Colonic mucosa (tissue), 4 donors: ENCODE measurements around the gene BCL11A. TPM values are rescaled to one million over a fixed set of nuclear protein-coding genes. Genes with fewer than 3 reads are reported as not detected.
A peak's percentile ranks its signal among the peaks of the same experiment; 100 is the strongest.

Experiments used
- DNase-seq: peaks from one replicate; pipeline ENCODE4 v3.0.0-alpha.2; 2020
- H3K27ac ChIP-seq: fragments of 200-600 bp; one replicate; pipeline ENCODE4 v1.8.0; 2021
- H3K27me3 ChIP-seq: fragments of 200-600 bp; one replicate; pipeline ENCODE4 v1.8.0; 2021
- H3K36me3 ChIP-seq: fragments of 200-600 bp; one replicate; pipeline ENCODE4 v1.8.0; 2021
- H3K4me1 ChIP-seq: fragments of 200-600 bp; one replicate; pipeline ENCODE4 v1.8.0; 2021; ENCODE audit warnings: mild to moderate bottlenecking
- H3K4me3 ChIP-seq: fragments of 200-600 bp; one replicate; pipeline ENCODE4 v1.8.0; 2021
- H3K9ac ChIP-seq, 2 donors: one replicate each; pipeline ENCODE4 v1.7.0; 2013; ENCODE audit warnings: control low read depth in 2 of 2, low read depth in 2 of 2, low read length in 2 of 2
- H3K9me3 ChIP-seq: fragments of 200-600 bp; one replicate; pipeline ENCODE4 v1.8.0; 2021
- intact Hi-C: fragments of 100-400 bp; cut with DNase I; formaldehyde crosslinking; loops from one replicate; pipeline ENCODE4 v1.14.1; 2022
- total RNA-seq, 2 donors: library from RNA; stranded (reverse); fragmentation: NEBNext Ultra II Directional in 1 of 2; extraction: Animal tissue kit (Norgen Biotek cat#: 25700) in 1 of 2; gene quantifications; one replicate each; pipeline ENCODE4 v1.2.1, GENCODE V29; 2021
- TF ChIP-seq, protein P1 (sequence below): fragments of 200-600 bp; IDR thresholded peaks from one replicate; pipeline ENCODE4 v1.8.0; 2022; ENCODE audit warnings: antibody characterized with exemption, mild to moderate bottlenecking
- donor health status: healthy.
- donor health status: DM: no; HTN: no; CAD: no.
- donor health status: DM: no; HTN: no; CAD: no.

Gene BCL11A
- total RNA-seq, 2 donors from 2014 or later: 22.9 to 27.1 TPM

- Histone ChIP-seq H3K4me1 (peaks cover 4% of the 10 kb centered on the region), H3K9me3 (no peaks in the 10 kb centered on the region), H3K27ac (no peak overlapping the region), H3K9ac (peak overlapping the region in 1 of 2 donors; percentile 76), H3K4me3 (no peak overlapping the region), H3K27me3 (no peaks in the 10 kb centered on the region), H3K36me3 (no peaks in the 10 kb centered on the region)
- no peak for DNase-seq
- intact Hi-C loops: no loop called here
- TF ChIP-seq, protein P1, sequence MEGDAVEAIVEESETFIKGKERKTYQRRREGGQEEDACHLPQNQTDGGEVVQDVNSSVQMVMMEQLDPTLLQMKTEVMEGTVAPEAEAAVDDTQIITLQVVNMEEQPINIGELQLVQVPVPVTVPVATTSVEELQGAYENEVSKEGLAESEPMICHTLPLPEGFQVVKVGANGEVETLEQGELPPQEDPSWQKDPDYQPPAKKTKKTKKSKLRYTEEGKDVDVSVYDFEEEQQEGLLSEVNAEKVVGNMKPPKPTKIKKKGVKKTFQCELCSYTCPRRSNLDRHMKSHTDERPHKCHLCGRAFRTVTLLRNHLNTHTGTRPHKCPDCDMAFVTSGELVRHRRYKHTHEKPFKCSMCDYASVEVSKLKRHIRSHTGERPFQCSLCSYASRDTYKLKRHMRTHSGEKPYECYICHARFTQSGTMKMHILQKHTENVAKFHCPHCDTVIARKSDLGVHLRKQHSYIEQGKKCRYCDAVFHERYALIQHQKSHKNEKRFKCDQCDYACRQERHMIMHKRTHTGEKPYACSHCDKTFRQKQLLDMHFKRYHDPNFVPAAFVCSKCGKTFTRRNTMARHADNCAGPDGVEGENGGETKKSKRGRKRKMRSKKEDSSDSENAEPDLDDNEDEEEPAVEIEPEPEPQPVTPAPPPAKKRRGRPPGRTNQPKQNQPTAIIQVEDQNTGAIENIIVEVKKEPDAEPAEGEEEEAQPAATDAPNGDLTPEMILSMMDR: no peak
Observed at GRCh38 chr2:60532421-60532820, 21.0 kb downstream of the BCL11A start.

DNA sequence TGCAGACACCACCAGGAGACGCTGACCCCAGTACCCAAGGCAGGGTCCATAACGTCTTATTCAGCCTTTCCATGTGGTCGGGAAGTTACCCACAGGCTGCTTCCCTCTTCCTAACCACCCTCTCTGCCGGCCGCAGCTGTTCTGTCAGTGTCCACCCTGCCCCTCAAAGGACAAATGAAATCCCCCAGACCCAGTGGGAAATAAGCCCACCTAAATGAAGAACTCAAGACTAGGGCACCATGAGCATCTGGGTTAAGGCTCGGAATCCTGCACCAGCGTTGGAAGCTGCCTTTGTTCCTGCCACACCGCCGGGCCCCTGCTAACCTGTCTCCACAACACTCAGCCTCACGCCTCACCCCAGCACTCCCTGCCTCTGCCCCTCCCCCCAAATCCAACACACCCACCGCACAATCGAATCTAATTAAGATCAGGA, 21.7 kb downstream of the BCL11A start:
- Histone ChIP-seq H3K9ac (peak overlapping the region; percentile 27 to 76), H3K36me3 (no peaks in the 10 kb centered on the region), H3K27me3 (no peaks in the 10 kb centered on the region), H3K27ac (peak overlapping the region; percentile 56), H3K4me1 (peaks cover 4% of the 10 kb centered on the region), H3K4me3 (no peak overlapping the region), H3K9me3 (no peaks in the 10 kb centered on the region)
- TF ChIP-seq, protein P1: no peak
- intact Hi-C loops: no loop called here
- DNase-seq: peak; percentile 72

DNA sequence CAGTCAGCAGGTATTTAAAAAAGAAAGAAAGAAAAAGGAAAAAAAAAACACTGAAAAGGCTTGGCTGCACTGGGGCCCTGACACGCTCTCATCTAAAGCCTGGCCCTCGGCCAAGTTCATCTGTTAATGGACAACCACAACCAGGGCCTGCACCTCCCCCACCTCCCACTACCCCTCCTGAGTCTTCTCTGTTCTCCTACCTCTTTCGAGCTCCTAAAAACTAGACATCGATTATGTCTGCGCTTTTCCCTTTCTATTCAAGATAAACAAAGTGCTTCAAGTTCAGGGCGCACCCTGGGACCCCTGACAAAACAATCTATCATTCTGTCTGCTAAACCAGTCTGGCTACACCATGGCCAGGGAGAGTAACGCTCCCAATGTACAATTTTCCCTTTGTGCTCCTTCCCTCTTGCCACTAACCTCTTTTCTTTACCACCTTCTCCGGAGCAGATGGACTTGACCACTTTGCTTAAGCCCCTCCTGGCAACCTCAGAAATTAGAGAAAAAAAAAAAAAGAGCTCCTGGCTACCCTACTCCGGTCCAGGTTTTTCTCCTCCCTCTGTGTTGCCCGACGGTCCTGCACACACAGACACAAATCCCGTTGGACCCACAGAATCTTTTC, 22.7 kb downstream of the BCL11A start:
- Histone ChIP-seq H3K4me1 (peaks cover 4% of the 10 kb centered on the region), H3K4me3 (peak overlapping the region; percentile 4), H3K9me3 (no peaks in the 10 kb centered on the region), H3K27me3 (no peaks in the 10 kb centered on the region), H3K27ac (peak overlapping the region; percentile 56), H3K36me3 (no peaks in the 10 kb centered on the region), H3K9ac (peak overlapping the region in 1 of 2 donors; percentile 58)
- TF ChIP-seq, protein P1: no peak
- DNase-seq: peak; percentile 94
- intact Hi-C loops: no loop called here

DNA sequence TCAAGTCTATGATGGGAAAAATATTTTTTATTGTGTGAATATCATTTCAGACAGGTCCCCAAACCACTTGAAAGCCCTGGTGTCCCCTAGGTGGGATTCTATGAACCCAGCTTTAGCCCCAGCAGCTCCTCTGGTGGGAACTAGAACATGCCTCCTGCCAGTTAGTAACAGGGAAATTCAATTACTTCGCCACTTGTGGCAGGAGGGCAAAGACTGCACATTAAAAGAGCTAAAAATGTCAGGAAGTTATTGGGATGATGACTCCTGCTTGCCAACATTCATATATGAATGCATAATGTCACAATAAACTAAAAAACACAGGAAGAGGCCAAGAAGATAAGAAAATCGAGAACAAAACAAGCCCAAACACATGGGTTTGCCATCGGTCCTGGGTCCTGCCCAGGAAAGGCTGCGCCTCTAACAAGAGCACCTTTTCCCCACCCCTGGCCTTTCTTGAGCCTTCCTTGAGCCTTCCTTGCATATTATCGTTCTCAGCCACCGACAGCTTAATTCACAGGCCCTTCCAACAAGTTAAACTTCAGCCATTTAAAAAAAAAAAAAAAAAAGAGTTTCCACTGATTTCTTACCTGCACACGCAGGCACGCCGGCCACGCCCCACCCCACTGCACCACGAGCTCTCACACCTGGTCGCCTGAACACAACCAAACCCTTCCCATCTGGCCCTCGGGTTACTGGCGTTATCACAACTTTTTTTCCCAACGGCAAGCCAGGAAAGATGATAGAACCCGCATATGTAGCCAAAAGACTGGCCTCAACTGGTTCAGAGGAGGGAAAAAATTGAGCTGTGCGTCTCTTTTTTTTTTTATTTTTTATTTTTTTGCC, 23.4 kb downstream of the BCL11A start:
- peak; percentile 82 for DNase-seq
- TF ChIP-seq, protein P1: no peak
- intact Hi-C loops: no loop called here
- Histone ChIP-seq H3K4me1 (peaks cover 4% of the 10 kb centered on the region), H3K36me3 (no peaks in the 10 kb centered on the region), H3K9ac (peak overlapping the region in 1 of 2 donors; percentile 57), H3K27me3 (no peaks in the 10 kb centered on the region), H3K9me3 (no peaks in the 10 kb centered on the region), H3K27ac (peak overlapping the region; percentile 56), H3K4me3 (no peak overlapping the region)

DNA sequence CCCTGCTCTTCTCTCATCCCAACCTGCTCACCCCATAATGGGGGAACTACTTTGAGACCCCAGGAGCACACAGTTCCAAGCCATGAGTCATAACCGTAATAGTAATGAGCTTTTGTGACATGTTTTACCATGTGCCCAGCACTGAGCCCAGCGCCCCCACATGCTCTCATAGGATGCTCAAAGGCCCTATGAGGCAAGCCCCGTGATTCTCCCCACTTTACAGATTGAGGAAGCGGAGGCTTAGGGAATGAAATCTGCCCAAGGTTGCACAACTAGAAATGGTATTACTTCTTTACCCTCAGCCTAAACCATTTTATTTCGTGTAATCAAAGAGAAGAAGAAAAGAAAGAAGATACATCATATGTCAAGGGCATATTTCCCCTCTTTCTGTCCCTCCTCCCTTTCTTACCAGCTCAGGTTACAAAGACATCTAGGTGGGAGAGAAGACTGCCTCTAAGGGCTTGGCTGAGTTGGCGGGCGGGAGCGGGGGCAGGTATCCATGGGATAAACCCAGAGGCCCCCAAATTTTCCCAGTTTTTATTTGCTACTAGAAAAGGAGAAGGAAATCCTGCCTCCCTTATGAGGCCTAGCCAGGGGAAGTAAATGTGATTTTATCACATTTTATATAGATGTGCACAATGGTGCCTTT, 24.2 kb downstream of the BCL11A start:
- no peak for DNase-seq

More for the DNA sequence above, 24.2 kb downstream of the BCL11A start:
- Histone ChIP-seq H3K4me3 (no peak overlapping the region), H3K27ac (peak overlapping the region; percentile 56), H3K36me3 (no peaks in the 10 kb centered on the region), H3K4me1 (peaks cover 4% of the 10 kb centered on the region), H3K27me3 (no peaks in the 10 kb centered on the region), H3K9me3 (no peaks in the 10 kb centered on the region), H3K9ac (peak overlapping the region in 1 of 2 donors; percentile 57)
- TF ChIP-seq, protein P1: no peak
- intact Hi-C loops: no loop called here
